Peyer's patch (tissue), 4 donors: Measurements from ENCODE around the gene PPP1R26. TPM values are rescaled to one million over a fixed set of nuclear protein-coding genes. Genes with fewer than 3 reads are reported as not detected.

Experiments
- DNase-seq, 3 donors: peaks; one replicate each; pipeline ENCODE4 v3.0.0-alpha.2; 2017 to 2019
- H3K27ac ChIP-seq, 4 donors: fragments of 200-600 bp; sonication (generic); one replicate each; pipeline ENCODE4 v1.5.1; 2016 to 2019
- H3K27me3 ChIP-seq, 2 donors: fragments of 200-600 bp; sonication (generic); one replicate each; pipeline ENCODE4 v1.5.1; 2019
- H3K36me3 ChIP-seq, 3 donors: fragments of 200-600 bp; sonication (generic); one replicate each; pipeline ENCODE4 v1.5.1; 2016 to 2019
- H3K4me1 ChIP-seq, 4 donors: fragments of 200-600 bp; sonication (generic); one replicate each; pipeline ENCODE4 v1.5.1; 2016 to 2019
- H3K4me3 ChIP-seq, 4 donors: fragments of 200-600 bp; sonication (generic); 1 replicate in 3 of 4; 2 replicates in 1 of 4; pipeline ENCODE4 v1.5.1; 2016 to 2019; ENCODE audit warnings: mild to moderate bottlenecking in 1 of 4
- H3K9me3 ChIP-seq, 4 donors: fragments of 200-600 bp; sonication (generic); one replicate each; pipeline ENCODE4 v1.5.1; 2016 to 2019; ENCODE audit warnings: mild to moderate bottlenecking in 1 of 4
- POLR2A ChIP-seq, 2 donors: fragments of 450-650 bp; IDR thresholded peaks; one replicate each; pipeline ENCODE4 v1.5.1; 2017; ENCODE audit warnings: antibody characterized with exemption in 2 of 2, mild to moderate bottlenecking in 2 of 2, moderate library complexity in 2 of 2
- total RNA-seq, 4 donors: library from RNA; depleted of rRNA; stranded (reverse); fragments of >200 nt; gene quantifications; one replicate each; pipeline ENCODE4 v1.1.0, GENCODE V29; 2016
- TF ChIP-seq, protein P1 (sequence below), 6 experiments: fragments of 450-650 bp in 4 of 6; fragments of 200-600 bp in 2 of 6; sonication (generic) in 1 of 6; IDR thresholded peaks; one replicate each; pipeline ENCODE4 v1.5.1; 2017 to 2019; ENCODE audit warnings: antibody characterized with exemption in 6 of 6, mild to moderate bottlenecking in 3 of 6, moderate library complexity in 1 of 6

PPP1R26 gene
- total RNA-seq, 4 donors from 2014 or later = 12.4 to 34.0 (median 18.7) TPM

DNA sequence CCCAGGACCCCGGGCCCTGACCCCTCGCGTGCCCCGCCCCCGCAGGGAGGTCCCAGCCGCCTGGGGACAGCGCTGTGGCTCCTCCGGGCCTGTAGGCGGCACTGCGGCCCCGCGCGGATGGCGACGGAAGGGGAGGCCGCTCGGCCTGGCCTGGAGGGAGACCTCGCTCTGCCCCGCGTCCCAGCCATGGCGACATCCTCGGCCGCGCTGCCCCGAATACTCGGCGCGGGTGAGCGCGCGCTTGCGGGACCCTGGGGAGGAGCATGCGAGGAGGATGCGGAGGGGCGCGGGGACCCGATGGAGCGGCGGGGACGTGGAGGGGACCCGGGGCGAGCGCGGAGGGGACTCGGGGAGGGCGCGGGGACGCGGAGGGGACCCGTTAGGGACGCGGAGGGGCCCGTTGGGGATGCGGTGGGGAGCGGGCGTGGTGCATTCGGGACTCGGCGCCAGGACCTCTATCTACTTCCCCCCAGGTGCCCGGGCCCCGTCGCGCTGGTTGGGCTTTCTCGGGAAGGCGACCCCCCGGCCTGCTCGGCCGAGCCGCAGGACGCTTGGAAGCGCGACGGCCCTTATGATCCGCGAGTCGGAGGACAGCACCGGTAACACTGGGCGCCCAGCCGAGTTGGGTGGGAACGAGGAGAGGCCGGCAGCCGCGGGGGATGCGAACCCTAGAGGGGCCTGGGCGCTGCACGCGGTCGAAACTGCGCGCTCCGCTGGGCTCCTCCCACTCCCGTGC is 21.1 kb downstream of the PPP1R26 start, which contains the start of gene MRPS2:
MRPS2 (plus strand) TSS at position 158 of the 736 bp plus-strand sequence; CDS start at position 187, 29 bp downstream.
- Histone ChIP-seq H3K27ac (peak within 1 kb of the TSS; percentile 76 to 80 (median 79)), H3K27me3 (no peaks in the 10 kb centered on the region), H3K4me1 (peaks cover 3 to 22% (median 15%) of the 10 kb centered on the region in 4 donors), H3K9me3 (no peaks in the 10 kb centered on the region), H3K36me3 (peaks cover 0 to 26% (median 0%) of the 10 kb centered on the region in 3 donors), H3K4me3 (peak within 1 kb of the TSS; percentile 81 to 99 (median 90))
- TF ChIP-seq, protein P1, sequence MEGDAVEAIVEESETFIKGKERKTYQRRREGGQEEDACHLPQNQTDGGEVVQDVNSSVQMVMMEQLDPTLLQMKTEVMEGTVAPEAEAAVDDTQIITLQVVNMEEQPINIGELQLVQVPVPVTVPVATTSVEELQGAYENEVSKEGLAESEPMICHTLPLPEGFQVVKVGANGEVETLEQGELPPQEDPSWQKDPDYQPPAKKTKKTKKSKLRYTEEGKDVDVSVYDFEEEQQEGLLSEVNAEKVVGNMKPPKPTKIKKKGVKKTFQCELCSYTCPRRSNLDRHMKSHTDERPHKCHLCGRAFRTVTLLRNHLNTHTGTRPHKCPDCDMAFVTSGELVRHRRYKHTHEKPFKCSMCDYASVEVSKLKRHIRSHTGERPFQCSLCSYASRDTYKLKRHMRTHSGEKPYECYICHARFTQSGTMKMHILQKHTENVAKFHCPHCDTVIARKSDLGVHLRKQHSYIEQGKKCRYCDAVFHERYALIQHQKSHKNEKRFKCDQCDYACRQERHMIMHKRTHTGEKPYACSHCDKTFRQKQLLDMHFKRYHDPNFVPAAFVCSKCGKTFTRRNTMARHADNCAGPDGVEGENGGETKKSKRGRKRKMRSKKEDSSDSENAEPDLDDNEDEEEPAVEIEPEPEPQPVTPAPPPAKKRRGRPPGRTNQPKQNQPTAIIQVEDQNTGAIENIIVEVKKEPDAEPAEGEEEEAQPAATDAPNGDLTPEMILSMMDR (IDR thresholded peaks at IDR 0.05) = peak; percentile 82 to 93 (median 89)
- peak in 1 of 2 donors; percentile 23 for TF ChIP-seq POLR2A (IDR thresholded peaks at IDR 0.05)
- peak; percentile 80 to 93 (median 91) for DNase-seq

DNA sequence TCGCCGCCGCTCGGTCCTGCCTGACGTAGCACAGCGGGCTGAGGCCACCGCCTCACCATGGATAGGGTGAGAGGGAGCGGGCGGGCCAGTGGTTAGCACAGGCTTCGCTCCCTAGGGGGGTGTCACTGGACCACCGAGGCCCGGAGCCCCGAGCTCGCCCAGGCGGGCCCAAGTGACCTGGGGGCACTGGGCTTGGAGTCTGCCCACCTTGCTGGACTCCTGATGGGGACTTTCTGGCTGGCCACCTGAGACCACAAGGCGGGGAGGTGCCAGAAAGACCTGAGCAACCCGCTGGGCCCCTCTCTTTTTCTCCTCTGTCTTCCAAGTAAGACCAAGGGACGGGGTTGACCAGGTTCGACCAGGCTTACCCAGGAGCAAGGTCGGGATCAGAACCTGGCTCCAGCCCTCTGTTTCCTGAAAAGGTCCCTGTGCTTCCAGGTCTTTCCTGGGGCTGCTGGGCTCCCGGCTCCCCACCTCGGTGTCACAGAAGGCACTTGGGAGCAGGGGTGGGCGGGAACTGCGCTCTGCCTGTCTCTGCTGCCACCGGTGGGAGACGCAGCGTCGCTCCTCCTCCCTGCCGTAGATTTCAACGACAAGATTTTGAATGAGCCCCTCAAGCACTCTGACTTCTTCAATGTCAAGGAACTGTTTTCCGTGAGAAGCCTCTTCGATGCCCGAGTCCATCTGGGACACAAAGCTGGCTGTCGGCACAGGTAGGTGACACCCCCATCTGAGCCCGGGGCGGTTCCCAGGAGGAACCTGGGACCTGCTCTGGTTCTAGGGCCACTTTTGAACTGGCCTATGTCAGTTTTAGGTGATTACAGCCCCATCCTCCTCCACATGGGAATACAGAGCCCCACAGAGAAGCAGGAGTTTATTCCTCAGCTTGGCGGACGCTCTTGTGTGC is 21.9 kb downstream of the PPP1R26 start:
- peak overlapping the region; percentile 76 to 80 (median 79) for H3K27ac ChIP-seq
- TF ChIP-seq, protein P1 (IDR thresholded peaks at IDR 0.05) = no peak
- TF ChIP-seq POLR2A (IDR thresholded peaks at IDR 0.05) = no peak
- DNase-seq = no peak
- H3K4me1 ChIP-seq = peaks cover 3 to 22% (median 15%) of the 10 kb centered on the region in 4 donors
- no peaks in the 10 kb centered on the region for H3K9me3 ChIP-seq
- H3K27me3 ChIP-seq = no peaks in the 10 kb centered on the region
- peak overlapping the region; percentile 81 to 99 (median 90) for H3K4me3 ChIP-seq
- H3K36me3 ChIP-seq = peaks cover 0 to 26% (median 0%) of the 10 kb centered on the region in 3 donors

DNA sequence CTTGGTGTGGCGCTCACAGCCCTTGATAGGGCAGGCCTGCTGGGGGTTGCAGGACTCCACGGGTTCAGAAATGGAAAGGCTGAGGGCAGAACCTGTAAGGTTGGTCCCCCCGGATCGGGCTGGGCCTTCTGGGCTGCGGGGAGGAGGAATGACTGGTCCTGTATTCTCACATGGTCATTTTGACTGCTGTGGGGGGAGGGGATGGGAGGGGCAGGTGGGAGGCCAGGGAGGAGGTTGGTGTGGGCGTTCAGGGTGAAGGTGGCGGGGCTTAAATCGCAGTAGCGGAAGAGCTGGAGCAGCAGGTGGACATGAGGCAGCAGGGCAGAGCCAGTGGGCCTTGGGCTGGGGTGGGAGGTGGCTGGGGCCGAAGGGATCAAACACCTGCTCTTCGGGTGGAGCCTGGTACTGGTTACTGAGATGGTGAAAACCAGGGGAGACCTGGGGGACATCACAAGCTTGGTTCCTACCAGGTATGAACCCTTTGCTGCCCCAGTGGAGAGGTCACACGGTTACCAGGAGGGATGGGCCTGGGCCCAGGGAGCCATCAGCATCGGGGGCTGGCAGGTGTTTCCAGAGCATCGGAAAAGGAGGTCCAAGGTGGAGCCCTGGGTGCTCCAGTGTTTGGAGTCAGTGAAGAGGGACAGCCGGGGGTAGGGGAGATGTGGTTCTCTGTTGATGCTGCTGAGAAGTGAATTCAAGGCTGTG is 22.7 kb downstream of the PPP1R26 start:
- Histone ChIP-seq H3K4me1 (peaks cover 3 to 22% (median 15%) of the 10 kb centered on the region in 4 donors), H3K27ac (no peak overlapping the region), H3K4me3 (no peak overlapping the region), H3K9me3 (no peaks in the 10 kb centered on the region), H3K27me3 (no peaks in the 10 kb centered on the region), H3K36me3 (peaks cover 0 to 26% (median 0%) of the 10 kb centered on the region in 3 donors)
- peak in 1 of 3 donors; percentile 42 for DNase-seq
- no peak for TF ChIP-seq POLR2A (IDR thresholded peaks at IDR 0.05)
- TF ChIP-seq, protein P1 (IDR thresholded peaks at IDR 0.05) = no peak

DNA sequence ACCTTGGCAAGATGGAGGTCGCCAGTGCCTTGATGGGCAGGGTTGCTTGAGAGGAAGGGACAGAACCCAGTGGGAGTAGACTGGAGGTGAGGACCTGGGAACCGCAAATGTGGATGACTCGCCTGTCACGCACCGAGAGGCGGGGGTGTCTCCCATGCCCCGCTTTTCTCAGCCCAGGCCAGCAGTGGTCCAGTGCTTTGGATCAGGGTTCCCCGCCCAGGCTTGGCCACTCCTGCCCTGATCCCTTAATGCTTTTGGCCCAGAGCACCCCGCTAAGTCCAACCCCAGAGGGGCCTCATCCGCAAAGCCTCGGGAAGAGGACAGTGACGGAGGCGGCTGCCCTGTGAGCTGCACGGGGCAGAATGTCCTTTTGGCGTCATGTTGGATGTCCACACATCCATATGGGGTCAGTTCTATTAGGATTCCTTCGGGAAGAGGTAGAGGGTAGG is 23.3 kb downstream of the PPP1R26 start:
- Histone ChIP-seq H3K9me3 (no peaks in the 10 kb centered on the region), H3K4me1 (peaks cover 3 to 22% (median 15%) of the 10 kb centered on the region in 4 donors), H3K36me3 (peaks cover 0 to 26% (median 0%) of the 10 kb centered on the region in 3 donors), H3K27me3 (no peaks in the 10 kb centered on the region), H3K4me3 (no peak overlapping the region), H3K27ac (no peak overlapping the region)
- TF ChIP-seq POLR2A (IDR thresholded peaks at IDR 0.05) = no peak
- TF ChIP-seq, protein P1 (IDR thresholded peaks at IDR 0.05) = no peak
- no peak for DNase-seq
